ENCODE results near the gene ISX. TPM values are rescaled to one million over a fixed set of nuclear protein-coding genes. Genes with fewer than 3 reads are reported as not detected.

Gene ISX
- total RNA-seq, 1 experiment from 2014 or later, result not detected

DNA sequence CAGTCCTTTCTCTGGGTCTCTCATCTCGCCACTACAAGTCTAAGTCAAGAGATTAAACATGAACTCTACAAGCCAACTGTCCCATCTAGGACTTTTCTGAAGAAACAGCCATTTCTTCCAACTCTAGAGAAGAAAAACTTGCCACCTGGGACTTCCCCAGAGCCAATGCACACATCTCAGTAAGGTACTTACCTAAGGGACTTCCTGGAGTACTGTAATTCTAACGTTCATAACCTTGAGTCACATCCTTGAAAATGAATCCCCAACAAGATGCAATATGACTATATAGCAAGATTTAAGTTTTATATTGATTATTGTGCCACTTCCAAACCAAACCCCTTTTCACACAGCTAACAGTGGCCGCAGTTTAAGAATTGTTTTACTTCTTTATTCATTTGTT, 11.9 kb upstream of the ISX start:
- POLR2A ChIA-PET, result no interaction called here
- H3K4me1 ChIP-seq (ENCODE audit: control insufficient read depth, insufficient read depth, low read length), result no peaks in the 10 kb centered on the region
- no TSS peak for BruUV-seq (replicated peaks)
- TF ChIP-seq SIN3A (IDR thresholded peaks at IDR 0.05; ENCODE audit: borderline replicate concordance, insufficient read depth, low read depth, low read length), result no peak
- TF ChIP-seq, protein P1, sequence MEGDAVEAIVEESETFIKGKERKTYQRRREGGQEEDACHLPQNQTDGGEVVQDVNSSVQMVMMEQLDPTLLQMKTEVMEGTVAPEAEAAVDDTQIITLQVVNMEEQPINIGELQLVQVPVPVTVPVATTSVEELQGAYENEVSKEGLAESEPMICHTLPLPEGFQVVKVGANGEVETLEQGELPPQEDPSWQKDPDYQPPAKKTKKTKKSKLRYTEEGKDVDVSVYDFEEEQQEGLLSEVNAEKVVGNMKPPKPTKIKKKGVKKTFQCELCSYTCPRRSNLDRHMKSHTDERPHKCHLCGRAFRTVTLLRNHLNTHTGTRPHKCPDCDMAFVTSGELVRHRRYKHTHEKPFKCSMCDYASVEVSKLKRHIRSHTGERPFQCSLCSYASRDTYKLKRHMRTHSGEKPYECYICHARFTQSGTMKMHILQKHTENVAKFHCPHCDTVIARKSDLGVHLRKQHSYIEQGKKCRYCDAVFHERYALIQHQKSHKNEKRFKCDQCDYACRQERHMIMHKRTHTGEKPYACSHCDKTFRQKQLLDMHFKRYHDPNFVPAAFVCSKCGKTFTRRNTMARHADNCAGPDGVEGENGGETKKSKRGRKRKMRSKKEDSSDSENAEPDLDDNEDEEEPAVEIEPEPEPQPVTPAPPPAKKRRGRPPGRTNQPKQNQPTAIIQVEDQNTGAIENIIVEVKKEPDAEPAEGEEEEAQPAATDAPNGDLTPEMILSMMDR (IDR thresholded peaks at IDR 0.05), result no peak
- TF ChIP-seq POLR2AphosphoS5 (IDR thresholded peaks at IDR 0.05; ENCODE audit: low read depth, low read length), result no peak
- TF ChIP-seq, protein P2, sequence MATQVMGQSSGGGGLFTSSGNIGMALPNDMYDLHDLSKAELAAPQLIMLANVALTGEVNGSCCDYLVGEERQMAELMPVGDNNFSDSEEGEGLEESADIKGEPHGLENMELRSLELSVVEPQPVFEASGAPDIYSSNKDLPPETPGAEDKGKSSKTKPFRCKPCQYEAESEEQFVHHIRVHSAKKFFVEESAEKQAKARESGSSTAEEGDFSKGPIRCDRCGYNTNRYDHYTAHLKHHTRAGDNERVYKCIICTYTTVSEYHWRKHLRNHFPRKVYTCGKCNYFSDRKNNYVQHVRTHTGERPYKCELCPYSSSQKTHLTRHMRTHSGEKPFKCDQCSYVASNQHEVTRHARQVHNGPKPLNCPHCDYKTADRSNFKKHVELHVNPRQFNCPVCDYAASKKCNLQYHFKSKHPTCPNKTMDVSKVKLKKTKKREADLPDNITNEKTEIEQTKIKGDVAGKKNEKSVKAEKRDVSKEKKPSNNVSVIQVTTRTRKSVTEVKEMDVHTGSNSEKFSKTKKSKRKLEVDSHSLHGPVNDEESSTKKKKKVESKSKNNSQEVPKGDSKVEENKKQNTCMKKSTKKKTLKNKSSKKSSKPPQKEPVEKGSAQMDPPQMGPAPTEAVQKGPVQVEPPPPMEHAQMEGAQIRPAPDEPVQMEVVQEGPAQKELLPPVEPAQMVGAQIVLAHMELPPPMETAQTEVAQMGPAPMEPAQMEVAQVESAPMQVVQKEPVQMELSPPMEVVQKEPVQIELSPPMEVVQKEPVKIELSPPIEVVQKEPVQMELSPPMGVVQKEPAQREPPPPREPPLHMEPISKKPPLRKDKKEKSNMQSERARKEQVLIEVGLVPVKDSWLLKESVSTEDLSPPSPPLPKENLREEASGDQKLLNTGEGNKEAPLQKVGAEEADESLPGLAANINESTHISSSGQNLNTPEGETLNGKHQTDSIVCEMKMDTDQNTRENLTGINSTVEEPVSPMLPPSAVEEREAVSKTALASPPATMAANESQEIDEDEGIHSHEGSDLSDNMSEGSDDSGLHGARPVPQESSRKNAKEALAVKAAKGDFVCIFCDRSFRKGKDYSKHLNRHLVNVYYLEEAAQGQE (IDR thresholded peaks at IDR 0.05; ENCODE audit: insufficient read depth in 1 of 2, low read depth in 2 of 2, low read length in 1 of 2), result no peak
- no peak for TF ChIP-seq TCF7L2 (IDR thresholded peaks at IDR 0.05; ENCODE audit: low read depth, low read length)
- intact Hi-C loops (cut with micrococcal nuclease; ENCODE audit: unreplicated experiment), result loop anchor here (10.0 kb wide), 1 partner anchor 59 kb away; no protein-coding TSS in a partner anchor
- in situ Hi-C loops (cut with HindIII; ENCODE audit: low pct_unique_long_range_greater_than_20kb, low sequenced_read_pairs), result no loop called here
- CTCF ChIA-PET, result no interaction called here
- no peak overlapping the region for H3K4me3 ChIP-seq (ENCODE audit: low read depth in 2 of 2, low read length in 2 of 2)
- ATAC-seq, result no peak
- H3K9me3 ChIP-seq (ENCODE audit: control insufficient read depth, insufficient read depth, low read depth, low read length), result no peaks in the 10 kb centered on the region
- no peaks in the 10 kb centered on the region for H3K27me3 ChIP-seq (ENCODE audit: control insufficient read depth, insufficient read depth, low read length)
- H3K27ac ChIP-seq (ENCODE audit: low read length), result no peak overlapping the region
- no peaks in the 10 kb centered on the region for H3K36me3 ChIP-seq (ENCODE audit: control insufficient read depth, insufficient read depth, low read length)
- no peak for DNase-seq (ENCODE audit: low read depth, low spot score)

DNA sequence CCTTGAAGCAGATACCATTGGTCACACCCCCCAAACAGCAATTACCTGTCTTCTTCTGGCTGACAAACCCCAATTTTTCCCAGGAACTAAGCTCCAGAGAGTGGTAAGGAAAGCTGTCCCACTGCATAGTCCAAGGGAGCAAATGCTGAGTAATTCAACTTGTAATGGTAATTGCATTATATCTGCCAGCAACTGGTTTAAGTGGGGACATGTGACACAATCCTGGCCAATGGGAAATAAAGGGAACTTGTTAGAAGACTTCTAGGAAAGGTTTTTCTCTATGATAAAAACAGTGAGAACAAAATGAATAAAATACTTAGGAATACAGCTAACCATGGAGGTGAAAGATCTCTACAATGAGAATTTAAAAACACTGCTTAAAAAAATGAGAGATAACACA, 9.5 kb upstream of the ISX start:
- BruUV-seq (replicated peaks), result no TSS peak
- TF ChIP-seq POLR2AphosphoS5 (IDR thresholded peaks at IDR 0.05; ENCODE audit: low read depth, low read length) (no peak), SIN3A (IDR thresholded peaks at IDR 0.05; ENCODE audit: borderline replicate concordance, insufficient read depth, low read depth, low read length) (no peak), TCF7L2 (IDR thresholded peaks at IDR 0.05; ENCODE audit: low read depth, low read length) (no peak)
- TF ChIP-seq, protein P1 (IDR thresholded peaks at IDR 0.05), result no peak
- TF ChIP-seq, protein P2 (IDR thresholded peaks at IDR 0.05; ENCODE audit: insufficient read depth in 1 of 2, low read depth in 2 of 2, low read length in 1 of 2), result no peak

More for the DNA sequence above, 9.5 kb upstream of the ISX start:
- DNase-seq (ENCODE audit: low read depth, low spot score), result no peak
- Histone ChIP-seq H3K27ac (ENCODE audit: low read length) (no peak overlapping the region), H3K36me3 (ENCODE audit: control insufficient read depth, insufficient read depth, low read length) (no peaks in the 10 kb centered on the region), H3K27me3 (ENCODE audit: control insufficient read depth, insufficient read depth, low read length) (no peaks in the 10 kb centered on the region), H3K4me1 (ENCODE audit: control insufficient read depth, insufficient read depth, low read length) (no peaks in the 10 kb centered on the region), H3K4me3 (ENCODE audit: low read depth in 2 of 2, low read length in 2 of 2) (no peak overlapping the region), H3K9me3 (ENCODE audit: control insufficient read depth, insufficient read depth, low read depth, low read length) (no peaks in the 10 kb centered on the region)
- intact Hi-C loops (cut with micrococcal nuclease; ENCODE audit: unreplicated experiment) (loop anchor here (10.0 kb wide), 1 partner anchor 62 kb away; no protein-coding TSS in a partner anchor), in situ Hi-C loops (cut with HindIII; ENCODE audit: low pct_unique_long_range_greater_than_20kb, low sequenced_read_pairs) (no loop called here)
- CTCF ChIA-PET, result no interaction called here
- no peak for ATAC-seq
- POLR2A ChIA-PET, result no interaction called here
